ENCODE data around the gene EIF5A2.

EIF5A2 gene

DNA sequence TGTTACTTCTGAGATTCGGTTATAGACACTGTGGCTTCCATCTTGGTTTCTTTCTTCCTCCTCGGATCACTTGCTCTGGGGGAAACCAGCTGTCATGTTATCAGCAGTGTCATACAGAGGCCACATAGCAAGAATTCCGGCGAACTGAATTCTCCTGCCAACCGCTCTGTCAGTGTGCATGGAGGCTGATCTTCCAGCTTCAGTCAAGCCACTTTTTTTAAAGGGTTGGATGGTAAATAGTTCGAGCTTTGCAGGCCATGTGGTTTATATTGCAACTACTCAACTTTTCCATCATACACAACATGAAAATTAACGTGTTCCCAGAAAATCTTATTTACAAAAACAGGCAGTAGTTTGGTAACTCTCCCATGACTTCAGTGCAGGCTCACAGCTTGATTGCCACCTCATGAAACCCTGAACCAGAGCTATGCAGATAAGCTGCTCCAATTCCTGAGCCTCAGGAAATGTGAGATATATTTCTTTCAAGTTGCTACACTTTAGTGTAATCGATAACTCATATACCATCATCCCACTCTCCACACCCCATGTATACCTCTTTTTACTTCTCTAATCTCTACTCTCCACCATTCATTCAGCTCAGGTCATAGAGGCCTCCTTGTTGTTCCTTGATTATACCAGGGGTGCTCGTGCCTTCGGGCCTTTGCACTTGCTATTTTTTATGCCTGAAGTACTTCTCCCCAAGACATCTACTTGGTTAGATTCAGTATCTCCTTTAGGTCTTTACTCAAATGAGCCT, 45.6 kb downstream of the EIF5A2 start:
- Histone ChIP-seq H3K27me3 (ENCODE audit: control insufficient read depth in 3 of 3, insufficient read depth in 3 of 3, low read depth in 1 of 3, low read length in 3 of 3) (no peaks in the 10 kb centered on the region), H3K23ac (ENCODE audit: low read depth, low read length, poor library complexity) (no peak overlapping the region), H3K9ac (ENCODE audit: low read depth, low read length, poor library complexity) (no peak overlapping the region), H3K4me1 (ENCODE audit: control insufficient read depth in 2 of 2, insufficient read depth in 1 of 2, low read depth in 1 of 2, low read length in 2 of 2) (no peaks in the 10 kb centered on the region), H4K91ac (ENCODE audit: low read depth, low read length, poor library complexity) (no peak overlapping the region), H2AK5ac (ENCODE audit: low read depth, low read length) (no peak overlapping the region), H4K8ac (ENCODE audit: low read depth, low read length) (no peak overlapping the region), H2BK15ac (ENCODE audit: low read length) (no peak overlapping the region), H3K79me1 (ENCODE audit: low read depth, low read length) (no peaks in the 10 kb centered on the region), H2BK120ac (ENCODE audit: low read depth, low read length) (no peak overlapping the region), H2BK12ac (ENCODE audit: low read length) (no peak overlapping the region), H3K18ac (ENCODE audit: low read length) (no peak overlapping the region), H3K36me3 (replicated peaks in 1 of 2; ENCODE audit: control insufficient read depth in 2 of 2, insufficient read depth in 2 of 2, low read length in 2 of 2) (peaks cover 4 to 33% of the 10 kb centered on the region in 2 donors), H3K9me3 (replicated peaks in 1 of 2; ENCODE audit: control insufficient read depth in 2 of 2, insufficient read depth in 1 of 2, low read depth in 1 of 2, low read length in 2 of 2) (no peaks in the 10 kb centered on the region), H2BK5ac (ENCODE audit: low read length) (no peak overlapping the region), H3K4me3 (ENCODE audit: low read length in 2 of 2) (no peak overlapping the region), H3K4me2 (ENCODE audit: insufficient read depth, low read length, poor library complexity, severe bottlenecking) (no peak overlapping the region), H3K14ac (ENCODE audit: low read length) (no peak overlapping the region), H3K27ac (replicated peaks; ENCODE audit: low read length) (no peak overlapping the region), H2AFZ (ENCODE audit: low read length) (peak overlapping the region; percentile 23), H3K4ac (ENCODE audit: low read length) (no peak overlapping the region)
- DNase-seq (ENCODE audit: low spot score) = no peak
- 100% methylated on average over 1 of the region's 10 CpGs; no CpG with 5 or more reads in 1 of the 2 donors for WGBS, 2 donors (ENCODE audit: extremely low coverage in 2 of 2, insufficient read length in 2 of 2, insufficient replicate concordance in 1 of 2)

DNA sequence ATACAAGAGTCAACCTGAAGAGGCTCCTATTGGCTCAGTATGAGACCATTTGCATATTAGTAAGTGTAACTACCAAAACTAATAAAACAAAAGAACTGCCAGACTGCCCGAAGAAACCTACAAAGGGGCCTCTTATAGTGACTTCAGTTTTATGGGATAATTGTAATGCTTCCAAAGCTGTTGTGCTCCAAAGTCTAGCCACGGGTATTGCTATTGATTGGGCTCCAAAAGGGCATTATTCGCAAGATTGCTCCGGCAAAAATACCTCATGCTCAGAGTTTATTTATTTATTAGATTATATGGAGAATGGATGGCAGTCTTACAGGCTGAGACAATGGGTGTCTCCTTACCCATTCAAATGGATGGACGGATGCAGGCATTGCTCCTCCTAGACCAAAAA, 49.8 kb downstream of the EIF5A2 start:
- Histone ChIP-seq H3K4me1 (ENCODE audit: control insufficient read depth in 2 of 2, insufficient read depth in 1 of 2, low read depth in 1 of 2, low read length in 2 of 2) (no peaks in the 10 kb centered on the region), H4K8ac (ENCODE audit: low read depth, low read length) (no peak overlapping the region), H2BK5ac (ENCODE audit: low read length) (no peak overlapping the region), H3K23ac (ENCODE audit: low read depth, low read length, poor library complexity) (no peak overlapping the region), H2AK5ac (ENCODE audit: low read depth, low read length) (no peak overlapping the region), H2BK120ac (ENCODE audit: low read depth, low read length) (no peak overlapping the region), H3K4me2 (ENCODE audit: insufficient read depth, low read length, poor library complexity, severe bottlenecking) (no peak overlapping the region), H3K9me3 (replicated peaks in 1 of 2; ENCODE audit: control insufficient read depth in 2 of 2, insufficient read depth in 1 of 2, low read depth in 1 of 2, low read length in 2 of 2) (no peaks in the 10 kb centered on the region), H2AFZ (ENCODE audit: low read length) (no peak overlapping the region), H3K27me3 (ENCODE audit: control insufficient read depth in 3 of 3, insufficient read depth in 3 of 3, low read depth in 1 of 3, low read length in 3 of 3) (peaks cover 0 to 9% (median 0%) of the 10 kb centered on the region in 3 experiments), H3K4me3 (ENCODE audit: low read length in 2 of 2) (no peak overlapping the region), H4K91ac (ENCODE audit: low read depth, low read length, poor library complexity) (no peak overlapping the region), H3K36me3 (replicated peaks in 1 of 2; ENCODE audit: control insufficient read depth in 2 of 2, insufficient read depth in 2 of 2, low read length in 2 of 2) (no peaks in the 10 kb centered on the region), H2BK12ac (ENCODE audit: low read length) (no peak overlapping the region), H3K27ac (replicated peaks; ENCODE audit: low read length) (no peak overlapping the region), H3K14ac (ENCODE audit: low read length) (no peak overlapping the region), H3K9ac (ENCODE audit: low read depth, low read length, poor library complexity) (no peak overlapping the region), H3K4ac (ENCODE audit: low read length) (no peak overlapping the region), H2BK15ac (ENCODE audit: low read length) (no peak overlapping the region), H3K18ac (ENCODE audit: low read length) (no peak overlapping the region), H3K79me1 (ENCODE audit: low read depth, low read length) (no peaks in the 10 kb centered on the region)
- WGBS, 2 donors (ENCODE audit: extremely low coverage in 2 of 2, insufficient read length in 2 of 2, insufficient replicate concordance in 1 of 2) = no CpG with 5 or more reads among the region's 5 CpGs
- DNase-seq (ENCODE audit: low spot score) = no peak

DNA sequence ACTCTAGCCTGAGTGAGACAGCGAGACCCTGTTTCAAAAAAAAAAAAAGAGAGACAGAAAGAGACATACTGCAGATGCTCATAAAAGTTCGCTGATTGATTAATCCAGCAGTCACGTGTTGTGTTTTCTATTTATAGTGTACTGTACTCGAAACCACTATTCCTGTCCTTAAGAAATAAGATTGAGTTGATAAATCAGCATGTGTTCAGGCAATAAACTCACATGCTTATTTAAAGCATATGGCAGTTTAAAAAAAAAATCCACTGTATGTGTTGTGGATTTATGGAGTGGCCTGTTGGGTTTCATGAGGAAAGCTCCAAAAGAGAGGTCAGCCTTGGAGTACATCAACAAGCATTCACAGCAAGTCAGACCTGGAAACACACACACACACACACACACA, 56.1 kb downstream of the EIF5A2 start:
- H2BK5ac ChIP-seq (ENCODE audit: low read length) = no peak overlapping the region
- no peak overlapping the region for H2AFZ ChIP-seq (ENCODE audit: low read length)
- H3K4me1 ChIP-seq (ENCODE audit: control insufficient read depth in 2 of 2, insufficient read depth in 1 of 2, low read depth in 1 of 2, low read length in 2 of 2) = no peaks in the 10 kb centered on the region
- H3K79me1 ChIP-seq (ENCODE audit: low read depth, low read length) = no peaks in the 10 kb centered on the region
- H2BK12ac ChIP-seq (ENCODE audit: low read length) = no peak overlapping the region
- H3K4me2 ChIP-seq (ENCODE audit: insufficient read depth, low read length, poor library complexity, severe bottlenecking) = no peak overlapping the region
- no peaks in the 10 kb centered on the region for H3K36me3 ChIP-seq (replicated peaks in 1 of 2; ENCODE audit: control insufficient read depth in 2 of 2, insufficient read depth in 2 of 2, low read length in 2 of 2)
- no peak overlapping the region for H2BK120ac ChIP-seq (ENCODE audit: low read depth, low read length)
- H3K4me3 ChIP-seq (ENCODE audit: low read length in 2 of 2) = no peak overlapping the region
- H2AK5ac ChIP-seq (ENCODE audit: low read depth, low read length) = no peak overlapping the region
- DNase-seq (ENCODE audit: low spot score) = no peak
- H3K23ac ChIP-seq (ENCODE audit: low read depth, low read length, poor library complexity) = no peak overlapping the region
- peaks cover 0 to 21% (median 0%) of the 10 kb centered on the region in 3 experiments for H3K27me3 ChIP-seq (ENCODE audit: control insufficient read depth in 3 of 3, insufficient read depth in 3 of 3, low read depth in 1 of 3, low read length in 3 of 3)
- H3K9ac ChIP-seq (ENCODE audit: low read depth, low read length, poor library complexity) = no peak overlapping the region
- H3K27ac ChIP-seq (replicated peaks; ENCODE audit: low read length) = no peak overlapping the region
- H2BK15ac ChIP-seq (ENCODE audit: low read length) = no peak overlapping the region
- H3K9me3 ChIP-seq (replicated peaks in 1 of 2; ENCODE audit: control insufficient read depth in 2 of 2, insufficient read depth in 1 of 2, low read depth in 1 of 2, low read length in 2 of 2) = no peaks in the 10 kb centered on the region
- WGBS, 2 donors (ENCODE audit: extremely low coverage in 2 of 2, insufficient read length in 2 of 2, insufficient replicate concordance in 1 of 2) = no CpG with 5 or more reads among the region's 4 CpGs
- H3K14ac ChIP-seq (ENCODE audit: low read length) = no peak overlapping the region
- no peak overlapping the region for H3K4ac ChIP-seq (ENCODE audit: low read length)
- no peak overlapping the region for H4K8ac ChIP-seq (ENCODE audit: low read depth, low read length)
- no peak overlapping the region for H4K91ac ChIP-seq (ENCODE audit: low read depth, low read length, poor library complexity)
- H3K18ac ChIP-seq (ENCODE audit: low read length) = no peak overlapping the region

DNA sequence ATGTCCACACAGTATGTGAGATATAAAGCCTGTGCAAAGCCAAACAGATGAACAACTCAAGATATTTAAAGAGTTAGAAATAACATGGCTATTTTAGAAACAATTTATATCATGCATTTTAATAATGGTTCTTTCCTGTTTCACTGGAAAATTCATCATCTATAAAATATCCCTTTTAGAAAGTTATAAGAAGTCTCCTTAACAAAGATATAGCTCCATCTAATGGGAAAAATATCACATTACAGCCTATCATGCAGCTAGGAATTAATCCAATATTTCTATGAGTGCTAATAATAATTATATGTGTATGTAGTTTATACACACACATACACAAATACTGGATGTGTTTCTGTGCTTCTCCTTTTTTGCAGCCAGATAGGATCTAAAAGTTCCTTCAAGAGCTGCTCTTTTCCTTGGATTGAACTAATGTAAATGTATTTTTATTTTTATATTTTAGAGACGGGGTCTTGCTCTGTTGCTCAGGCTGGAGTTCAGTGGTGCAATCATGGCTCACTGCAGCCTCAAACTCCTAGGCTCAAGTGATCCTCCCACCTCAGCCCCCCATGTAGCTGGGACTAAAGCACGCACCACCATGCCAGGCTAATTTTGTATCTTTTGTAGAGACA, 60.0 kb downstream of the EIF5A2 start:
- DNase-seq (ENCODE audit: low spot score) = no peak
- H3K4me2 ChIP-seq (ENCODE audit: insufficient read depth, low read length, poor library complexity, severe bottlenecking) = no peak overlapping the region
- H3K4ac ChIP-seq (ENCODE audit: low read length) = no peak overlapping the region
- H3K23ac ChIP-seq (ENCODE audit: low read depth, low read length, poor library complexity) = no peak overlapping the region
- H2BK12ac ChIP-seq (ENCODE audit: low read length) = no peak overlapping the region
- H2AK5ac ChIP-seq (ENCODE audit: low read depth, low read length) = no peak overlapping the region
- no peaks in the 10 kb centered on the region for H3K4me1 ChIP-seq (ENCODE audit: control insufficient read depth in 2 of 2, insufficient read depth in 1 of 2, low read depth in 1 of 2, low read length in 2 of 2)
- no peak overlapping the region for H3K27ac ChIP-seq (replicated peaks; ENCODE audit: low read length)
- H2BK120ac ChIP-seq (ENCODE audit: low read depth, low read length) = no peak overlapping the region
- no peak overlapping the region for H3K14ac ChIP-seq (ENCODE audit: low read length)
- H3K18ac ChIP-seq (ENCODE audit: low read length) = no peak overlapping the region
- no peak overlapping the region for H3K4me3 ChIP-seq (ENCODE audit: low read length in 2 of 2)
- no peak overlapping the region for H2BK5ac ChIP-seq (ENCODE audit: low read length)
- H2BK15ac ChIP-seq (ENCODE audit: low read length) = no peak overlapping the region
- H2AFZ ChIP-seq (ENCODE audit: low read length) = no peak overlapping the region
- H3K79me1 ChIP-seq (ENCODE audit: low read depth, low read length) = no peaks in the 10 kb centered on the region
- H3K27me3 ChIP-seq (ENCODE audit: control insufficient read depth in 3 of 3, insufficient read depth in 3 of 3, low read depth in 1 of 3, low read length in 3 of 3) = peaks cover 0 to 10% (median 0%) of the 10 kb centered on the region in 3 experiments
- H3K36me3 ChIP-seq (replicated peaks in 1 of 2; ENCODE audit: control insufficient read depth in 2 of 2, insufficient read depth in 2 of 2, low read length in 2 of 2) = no peaks in the 10 kb centered on the region
- WGBS, 2 donors (ENCODE audit: extremely low coverage in 2 of 2, insufficient read length in 2 of 2, insufficient replicate concordance in 1 of 2) = no CpG with 5 or more reads among the region's 2 CpGs
- no peak overlapping the region for H3K9ac ChIP-seq (ENCODE audit: low read depth, low read length, poor library complexity)
- H4K8ac ChIP-seq (ENCODE audit: low read depth, low read length) = no peak overlapping the region
- no peaks in the 10 kb centered on the region for H3K9me3 ChIP-seq (replicated peaks in 1 of 2; ENCODE audit: control insufficient read depth in 2 of 2, insufficient read depth in 1 of 2, low read depth in 1 of 2, low read length in 2 of 2)
- H4K91ac ChIP-seq (ENCODE audit: low read depth, low read length, poor library complexity) = no peak overlapping the region

Data from neuronal stem cell (in vitro differentiated cells).